ENCODE data around the gene TIGD6.
A peak's percentile ranks its signal among the peaks of the same experiment; 100 is the strongest.
"Not testable (repeated sequence)": the region's sequence is repeated elsewhere in the genome, so short reads cannot be mapped to it uniquely, and the experiment has no call there.

TIGD6 gene

DNA sequence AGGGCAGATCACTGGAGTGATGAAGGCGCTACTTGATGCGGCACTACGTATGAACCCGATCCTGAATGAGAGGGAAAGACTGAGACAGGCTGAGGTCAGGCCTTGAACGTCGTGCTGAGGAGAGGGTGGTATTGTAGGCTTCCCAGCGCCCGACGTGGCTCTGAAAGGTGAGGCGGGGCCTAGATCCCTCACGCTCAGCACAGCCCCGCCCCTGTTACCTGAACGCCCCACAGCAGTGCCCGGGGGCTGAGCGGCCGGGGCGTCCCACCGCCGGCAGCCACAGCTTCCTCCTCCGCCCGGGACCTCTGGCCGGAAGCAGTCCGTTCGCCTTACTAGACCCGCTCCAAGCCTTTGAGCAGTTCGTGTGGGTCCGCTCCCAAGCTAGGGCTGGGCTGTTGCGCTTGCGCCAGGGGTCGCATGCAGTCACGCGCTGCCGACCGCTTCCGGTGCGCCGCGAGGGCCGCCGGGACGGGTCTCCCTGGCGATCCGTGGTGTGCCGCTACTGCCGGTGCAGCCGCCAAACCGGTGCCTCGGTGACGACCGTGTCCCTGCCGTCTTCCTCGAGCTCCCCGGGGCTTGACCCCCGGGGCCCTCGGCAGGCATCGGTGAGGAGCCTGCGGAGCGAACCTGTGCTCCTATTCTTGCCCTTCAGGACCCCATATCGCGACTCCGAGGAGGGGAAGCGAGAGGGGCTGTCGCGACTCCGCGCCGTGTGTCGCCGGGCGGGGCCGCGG, at the start of gene TIGD6, which contains the start of gene HMGXB3:
TSS of gene TIGD6 (minus strand) at position 399 of the 734 bp plus-strand sequence. CDS start 4,306 bp downstream, outside the sequence.
TSS of gene HMGXB3 (plus strand) at position 484 of the 734 bp plus-strand sequence. CDS start 4,114 bp downstream, outside the sequence.
- DNase-seq (ENCODE audit: low spot score): peak; percentile 96

DNA sequence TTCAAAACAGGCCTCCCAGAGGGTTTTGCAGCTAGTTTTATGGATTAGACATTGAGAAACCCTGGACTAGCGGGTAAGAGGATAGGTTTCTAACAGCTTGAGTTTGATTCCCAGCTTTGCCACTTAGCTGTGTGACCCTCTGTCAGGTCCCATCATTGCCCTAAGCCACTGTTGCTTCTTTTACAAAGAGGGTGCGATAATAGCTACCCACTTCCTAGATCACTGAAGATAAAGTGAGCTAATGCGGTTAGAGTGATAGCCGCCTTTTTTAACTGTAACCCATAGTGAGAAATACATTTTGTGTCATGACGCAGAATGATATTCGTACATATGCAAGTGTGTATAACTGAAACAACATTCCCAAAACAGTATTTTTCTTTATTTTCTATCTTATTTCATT, 45.6 kb upstream of the TIGD6 start:
- no peak for DNase-seq (ENCODE audit: low spot score)

DNA sequence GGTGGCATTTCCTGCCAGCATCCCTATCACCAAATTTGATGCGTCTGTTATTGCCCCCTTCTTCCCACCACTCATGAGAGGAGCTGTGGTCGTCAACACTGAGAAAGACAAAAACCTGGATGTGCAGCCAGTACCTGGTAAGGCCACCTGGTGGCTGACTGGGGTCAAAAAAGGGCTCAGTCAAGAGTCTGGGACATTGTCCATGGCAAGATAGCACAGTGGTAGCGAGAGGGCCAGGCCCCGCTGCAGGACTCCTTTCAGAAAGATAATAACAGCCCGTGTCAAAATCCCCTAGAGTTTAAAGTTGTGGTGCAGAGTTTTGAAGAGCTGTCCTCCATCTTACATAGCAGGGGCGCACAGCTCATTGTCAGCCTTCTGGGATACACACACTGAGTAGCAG, 45.1 kb upstream of the TIGD6 start:
- DNase-seq (ENCODE audit: low spot score): no peak

- no peak for DNase-seq (ENCODE audit: low spot score)
These were observed 44.3 kb upstream of the TIGD6 start for GRCh38 chr5:150044712-150045111.

- DNase-seq (ENCODE audit: low spot score): no peak
These were observed 43.9 kb upstream of the TIGD6 start for GRCh38 chr5:150044329-150044681.

DNA sequence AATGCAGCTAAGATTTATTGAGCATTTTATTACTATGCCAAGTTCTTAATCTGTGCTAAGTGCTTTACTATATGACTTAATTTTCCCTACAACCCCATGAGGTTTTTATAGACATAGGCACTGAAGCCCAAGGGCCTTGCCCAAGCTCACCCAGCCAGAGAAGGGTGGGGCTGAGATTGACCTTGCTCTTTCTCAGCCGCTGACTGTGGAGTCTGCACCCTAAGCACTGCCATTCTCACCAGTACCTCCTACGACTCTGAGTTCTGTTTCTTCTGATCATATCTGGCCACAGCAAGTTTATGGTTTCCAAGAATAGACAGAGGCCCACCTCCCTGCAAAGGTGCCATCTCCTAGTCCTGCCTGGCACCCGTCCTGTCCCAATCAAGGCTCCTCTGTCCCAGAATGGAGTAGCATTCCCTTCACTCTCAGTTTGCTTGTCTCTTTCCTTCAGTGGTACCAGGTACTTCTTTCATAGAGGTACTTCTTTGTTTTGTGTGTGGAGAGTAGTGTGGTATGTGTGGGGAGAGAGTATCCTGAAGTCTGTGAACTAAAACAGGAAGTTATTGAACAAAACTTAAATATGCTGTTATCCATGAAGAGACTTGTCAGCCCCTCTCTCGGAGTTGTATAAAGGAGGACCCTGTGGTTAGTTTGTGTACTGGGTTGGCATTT, 43.3 kb upstream of the TIGD6 start:
- no peak for DNase-seq (ENCODE audit: low spot score)

DNA sequence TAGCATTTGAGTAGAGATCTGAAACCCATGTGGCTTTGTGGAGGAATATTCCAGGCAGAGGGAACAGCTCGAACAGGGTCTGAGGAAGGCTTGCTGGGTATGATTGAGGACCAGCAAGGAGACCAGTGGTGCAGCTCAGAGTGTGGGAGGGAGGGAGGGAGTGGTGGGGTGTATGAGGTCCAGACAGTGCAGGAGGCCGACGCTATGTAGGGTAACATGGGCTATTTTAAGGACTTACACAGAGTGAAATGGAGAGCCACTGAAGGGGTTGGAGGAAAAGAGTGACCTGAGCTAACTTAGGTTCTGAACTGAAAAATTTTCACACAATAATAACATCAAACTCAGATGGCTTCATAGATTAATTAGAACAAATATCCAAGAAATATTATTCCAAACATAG, 42.0 kb upstream of the TIGD6 start:
- no peak for DNase-seq (ENCODE audit: low spot score)

GRCh38 chr5:150038547-150038946, 38.1 kb upstream of the TIGD6 start:
- no peak for DNase-seq (ENCODE audit: low spot score)

GRCh38 chr5:150036513-150036912, 36.1 kb upstream of the TIGD6 start:
- DNase-seq (ENCODE audit: low spot score): no peak

DNA sequence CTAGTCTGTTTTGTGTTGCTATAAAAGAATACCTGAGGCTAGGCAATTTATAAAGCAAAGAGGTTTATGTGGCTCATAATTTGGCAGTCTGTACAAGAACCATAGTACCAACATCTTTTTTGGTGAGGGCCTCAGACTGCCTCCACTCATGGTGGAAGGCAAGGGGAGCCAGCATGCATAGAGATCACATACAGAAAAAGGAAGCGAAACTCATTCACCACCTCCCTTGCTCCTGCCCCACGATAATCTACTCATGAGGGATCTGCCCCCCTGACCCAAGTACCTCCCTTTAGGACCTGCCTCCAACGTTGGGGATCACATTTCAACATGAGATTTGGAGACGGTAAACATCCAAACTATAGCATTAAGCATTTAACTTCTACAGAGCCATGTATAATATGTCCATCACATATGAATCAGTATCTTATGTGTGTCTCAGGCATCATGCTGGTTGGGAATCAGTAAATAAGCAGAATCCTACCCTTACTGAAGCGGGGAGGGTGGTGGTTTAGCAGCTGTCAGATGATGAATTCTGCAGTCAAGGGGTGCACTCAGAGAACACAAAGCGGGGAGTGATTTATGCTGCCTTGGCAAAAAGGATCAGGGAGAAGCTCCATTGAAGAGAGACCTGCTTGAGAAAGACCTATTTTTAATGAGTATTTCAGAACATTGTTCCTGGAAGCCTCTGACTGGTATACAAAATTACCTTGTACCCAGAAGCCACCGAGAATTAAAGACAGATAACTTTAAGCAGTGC, 34.9 kb upstream of the TIGD6 start:
- DNase-seq (ENCODE audit: low spot score): no peak

DNA sequence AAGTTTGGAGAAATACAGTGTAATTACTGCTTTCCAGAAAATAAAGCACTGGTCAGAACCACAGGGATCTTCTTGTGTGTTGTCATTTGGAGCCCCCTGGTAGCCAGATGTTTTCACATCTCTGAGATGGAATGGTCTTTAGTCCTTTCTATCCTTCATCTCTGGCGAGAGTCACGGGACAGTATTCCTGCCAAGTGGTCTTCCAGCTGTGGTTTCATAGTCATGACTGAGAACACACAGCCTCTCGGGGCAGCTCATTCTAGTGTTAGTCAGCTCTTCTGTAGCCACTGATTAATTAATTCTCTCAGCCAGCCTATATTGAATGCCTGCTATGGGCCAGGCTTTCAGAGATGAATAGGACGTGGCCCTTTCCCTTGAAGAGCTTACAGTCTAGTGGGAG, 34.2 kb upstream of the TIGD6 start:
- no peak for DNase-seq (ENCODE audit: low spot score)

- no peak for DNase-seq (ENCODE audit: low spot score)
These were observed 32.9 kb upstream of the TIGD6 start for GRCh38 chr5:150033334-150033733.

GRCh38 chr5:150028047-150028446, 27.6 kb upstream of the TIGD6 start:
- not testable (repeated sequence) for DNase-seq (ENCODE audit: low spot score)

- DNase-seq (ENCODE audit: low spot score): no peak
These were observed 26.3 kb upstream of the TIGD6 start for GRCh38 chr5:150026682-150027172.

DNA sequence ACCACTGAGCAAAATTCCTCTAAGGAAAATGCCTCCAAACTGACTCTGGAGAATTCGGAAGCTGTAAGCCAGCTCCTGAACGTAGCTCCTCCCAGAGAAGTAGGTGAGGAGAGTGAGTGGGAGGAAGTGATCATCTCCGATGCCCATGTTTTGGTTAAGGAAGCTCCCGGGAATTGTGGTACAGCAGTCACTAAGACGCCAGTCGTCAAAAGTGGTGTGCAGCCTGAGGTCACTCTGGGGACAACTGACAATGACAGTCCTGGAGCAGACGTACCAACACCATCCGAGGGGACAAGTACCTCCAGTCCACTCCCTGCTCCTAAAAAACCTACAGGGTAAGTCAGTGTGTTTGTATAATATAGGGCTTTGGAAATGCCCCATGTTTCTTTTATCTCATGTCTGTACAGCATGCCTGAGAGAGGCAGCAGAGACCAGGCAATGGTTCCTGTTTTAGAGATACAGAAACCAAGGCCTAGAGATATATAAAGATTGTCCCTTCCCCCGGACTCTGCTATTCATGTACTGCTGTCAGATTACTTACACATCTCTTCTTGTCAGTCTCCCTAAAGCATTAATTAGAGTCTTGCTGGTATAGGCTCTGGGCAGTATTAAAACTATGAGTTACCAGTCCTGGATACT, 24.0 kb upstream of the TIGD6 start:
- DNase-seq (ENCODE audit: low spot score): no peak

DNA sequence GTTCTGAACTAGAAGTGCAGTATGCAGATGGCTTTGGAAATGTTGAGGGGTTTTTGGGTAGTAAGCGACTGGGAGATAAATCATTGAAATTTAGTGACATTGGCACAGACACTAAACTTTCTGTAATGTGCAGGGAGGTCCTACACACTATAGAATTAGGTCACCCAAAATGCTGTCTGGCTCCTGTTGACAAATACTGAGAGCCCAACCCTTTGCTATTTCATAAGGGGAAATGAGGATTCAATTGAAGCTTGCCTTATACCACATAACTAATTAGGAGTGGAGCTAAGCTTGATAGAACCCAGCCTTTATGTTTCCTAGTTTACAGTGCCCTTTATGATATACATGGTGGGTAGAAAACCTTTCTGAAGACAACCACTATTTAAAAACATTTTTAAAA, 22.7 kb upstream of the TIGD6 start:
- DNase-seq (ENCODE audit: low spot score): no peak

DNA sequence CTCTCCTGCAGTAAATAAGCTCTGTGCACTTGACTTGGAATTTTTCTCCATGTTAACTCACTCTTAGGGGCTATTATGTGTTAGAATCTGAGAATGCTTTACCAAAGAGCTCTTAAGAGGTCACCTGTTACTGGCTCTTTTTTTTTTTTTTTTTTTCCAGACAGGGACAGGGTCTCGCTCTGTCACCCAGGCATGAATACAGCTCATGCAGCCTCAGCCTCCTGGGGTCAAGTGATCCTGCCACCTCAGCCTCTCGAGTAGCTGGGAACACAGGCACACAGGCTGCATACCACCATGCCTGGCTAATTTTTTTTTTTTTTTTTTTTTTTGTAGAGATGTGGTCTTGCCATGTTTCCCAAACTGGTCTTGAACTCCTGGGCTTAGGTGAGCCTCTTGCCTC, 22.2 kb upstream of the TIGD6 start:
- DNase-seq (ENCODE audit: low spot score): no peak

GRCh38 chr5:150022158-150022531, 21.7 kb upstream of the TIGD6 start:
- no peak for DNase-seq (ENCODE audit: low spot score)

DNA sequence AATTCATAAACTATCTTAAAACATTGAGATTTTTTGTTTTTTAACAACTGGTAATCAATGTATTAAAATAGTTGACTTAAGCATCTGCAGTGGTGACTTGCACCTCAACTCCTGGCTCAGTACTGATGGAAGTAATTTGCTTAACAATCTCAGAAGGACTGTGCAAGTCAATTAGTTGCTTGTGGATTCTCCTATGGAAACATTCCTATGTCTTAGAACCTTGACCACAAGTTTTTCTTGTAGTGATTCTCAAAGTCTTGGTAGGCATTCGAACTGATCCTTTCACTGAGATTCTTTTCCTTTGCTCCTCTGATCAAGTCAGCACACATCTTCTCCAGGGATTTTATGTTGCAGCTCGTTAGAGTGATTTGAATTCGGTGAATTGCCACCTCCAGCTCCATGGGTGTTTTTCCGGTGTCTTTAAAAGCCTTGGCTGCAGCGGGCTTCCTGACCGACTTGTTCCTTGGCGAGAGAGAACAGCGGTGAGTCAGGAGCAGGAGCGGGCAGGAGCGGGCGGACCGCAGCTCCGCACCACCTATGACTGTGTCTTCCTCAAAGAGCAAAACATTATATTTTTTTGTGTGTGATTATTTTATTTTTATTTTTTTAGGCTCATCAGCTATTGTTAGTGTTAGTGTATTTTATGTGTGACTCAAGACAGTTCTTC, 21.2 kb upstream of the TIGD6 start:
- no peak for DNase-seq (ENCODE audit: low spot score)

- DNase-seq (ENCODE audit: low spot score): no peak
These were observed 19.8 kb upstream of the TIGD6 start for GRCh38 chr5:150020249-150020648.

DNA sequence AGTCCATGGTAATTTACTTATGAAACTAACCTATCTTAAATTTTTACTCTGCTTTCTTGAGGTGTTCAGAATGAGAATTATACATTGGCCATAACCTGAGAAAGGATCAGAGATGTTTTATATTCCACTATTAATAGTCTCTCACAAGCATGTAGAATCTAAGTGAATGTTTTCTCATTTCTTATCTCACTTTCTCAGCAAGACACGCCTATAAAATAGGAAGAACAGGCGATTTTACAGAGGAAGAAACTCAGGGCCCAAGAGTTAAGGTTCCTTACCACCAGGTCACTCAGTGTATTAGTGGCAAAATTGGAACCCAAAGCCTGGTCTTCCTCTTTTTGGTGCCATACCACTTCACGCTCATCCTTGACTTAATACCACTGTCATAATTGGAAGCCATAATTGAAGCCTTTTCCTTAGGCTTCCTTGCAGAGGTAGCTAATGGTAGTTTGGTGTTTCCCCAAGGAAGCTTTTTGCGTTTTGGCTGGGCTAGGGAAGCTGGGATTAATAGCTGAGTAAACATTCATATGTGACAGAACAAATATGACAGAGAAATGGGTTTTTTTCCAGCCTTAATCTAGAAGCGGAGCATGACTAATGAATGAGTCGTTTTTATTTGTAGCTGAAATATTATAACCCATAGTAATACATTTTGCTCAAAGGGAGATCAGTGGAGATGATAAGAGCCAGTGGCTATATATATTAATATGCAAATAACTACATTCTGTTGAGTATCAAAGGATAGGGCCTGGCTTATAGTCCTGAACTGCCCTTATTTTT, 17.0 kb upstream of the TIGD6 start:
- DNase-seq (ENCODE audit: low spot score): no peak

Data from ecto neural progenitor cell (in vitro differentiated cells).